Kidney (tissue), 14 donors: Measurements from ENCODE around the gene MRO. TPM values are rescaled to one million over a fixed set of nuclear protein-coding genes. Genes with fewer than 3 reads are reported as not detected.
"Not testable (repeated sequence)": the region's sequence is repeated elsewhere in the genome, so short reads cannot be mapped to it uniquely, and the experiment has no call there.

Source experiments
- DNase-seq, 5 donors: peaks; one replicate each; pipeline ENCODE4 v3.0.0-alpha.2; 2013 to 2020
- FAIRE-seq: peaks from 2 replicates; lab custom pipeline; 2012; peaks lifted over from hg19 to GRCh38; lab: Jason Lieb, UNC
- H3K27ac ChIP-seq, 2 donors: one replicate each; pipeline ENCODE4 v1.7.0; 2013; ENCODE audit warnings: low read depth in 2 of 2, low read length in 2 of 2, inconsistent platforms in 1 of 2
- H3K27me3 ChIP-seq: one replicate; pipeline ENCODE4 v1.7.1; 2013; ENCODE audit warnings: low read length, inconsistent platforms; ENCODE audit not compliant: control insufficient read depth, insufficient read depth
- H3K36me3 ChIP-seq, 3 donors: one replicate each; pipeline versions ENCODE4 v1.7.0 to v1.7.1; 2013; ENCODE audit warnings: low read length in 3 of 3, control low read depth in 1 of 3, inconsistent platforms in 1 of 3; ENCODE audit not compliant: insufficient read depth in 3 of 3, control insufficient read depth in 2 of 3
- H3K4me1 ChIP-seq, 3 donors: one replicate each; pipeline versions ENCODE4 v1.7.0 to v1.7.1; 2013; ENCODE audit warnings: low read length in 3 of 3, inconsistent platforms in 1 of 3, low read depth in 1 of 3; ENCODE audit not compliant: control insufficient read depth in 2 of 3, insufficient read depth in 2 of 3
- H3K4me3 ChIP-seq, 3 donors: one replicate each; pipeline versions ENCODE4 v1.7.0 to v1.8.1; 2013; ENCODE audit warnings: low read length in 3 of 3, control low read depth in 1 of 3, inconsistent platforms in 1 of 3
- H3K9ac ChIP-seq, 3 donors: one replicate each; pipeline versions ENCODE4 v1.7.0 to v1.7.1; 2013; ENCODE audit warnings: low read length in 3 of 3, control low read depth in 1 of 3, inconsistent platforms in 1 of 3
- H3K9me3 ChIP-seq, 3 donors: one replicate each; pipeline versions ENCODE4 v1.7.0 to v1.7.1; 2013; ENCODE audit warnings: low read length in 3 of 3, control low read depth in 1 of 3, inconsistent platforms in 1 of 3; ENCODE audit not compliant: control insufficient read depth in 2 of 3, insufficient read depth in 1 of 3
- CTCF ChIP-seq: IDR thresholded peaks from 3 replicates; pipeline ENCODE4 v1.5.1; 2012; ENCODE audit warnings: mild to moderate bottlenecking, moderate library complexity, borderline replicate concordance; ENCODE audit not compliant: insufficient read depth; ENCODE audit errors: extremely low read depth
- intact Hi-C: fragments of 100-400 bp; cut with DNase I; formaldehyde crosslinking; loops from one replicate; pipeline ENCODE4 v1.11.1; 2022
- polyA plus RNA-seq: library from polyadenylated mRNA; stranded (reverse); fragments of 350-450 nt; fragmentation: Illumina TruSeq; extraction: RNeasy Lipid Tissue Mini Kit (QIAGEN cat#74804); gene quantifications from one replicate; pipeline ENCODE4 v1.2.3, GENCODE V29; 2014; ENCODE audit warnings: low read depth, low replicate concordance; ENCODE audit not compliant: insufficient read depth
- total RNA-seq: library from RNA; stranded (reverse); fragmentation: NEBNext Ultra II Directional; extraction: Animal tissue kit (Norgen Biotek cat#: 25700); gene quantifications from one replicate; pipeline ENCODE4 v1.2.1, GENCODE V29; 2021
- donor health status: control.
- donor health status: control.
- donor health status: control.
- donor health status: control.
- donor health status: control.
- donor health status: DM: yes; HTN: yes; CAD: no.
- donor health status: Normal renal cell carcinoma (clear cell type).

Gene MRO
- total and polyA plus RNA-seq, 2 donors from 2014 or later: 2.9 to 6.9 TPM

GRCh38 chr18:50859793-50860555 lies 40.2 kb upstream of the MRO start:
- Histone ChIP-seq H3K4me3 (no peak overlapping the region), H3K27me3 (no peaks in the 10 kb centered on the region), H3K9me3 (no peaks in the 10 kb centered on the region), H3K4me1 (peaks cover 0 to 6% (median 0%) of the 10 kb centered on the region in 3 donors), H3K36me3 (no peaks in the 10 kb centered on the region), H3K27ac (no peak overlapping the region), H3K9ac (no peak overlapping the region)
- no peak for DNase-seq
- intact Hi-C loops: no loop called here
- no peak for TF ChIP-seq CTCF
- FAIRE-seq: no peak

- intact Hi-C loops: no loop called here
- no peak overlapping the region for H3K4me3 ChIP-seq
- no peak for DNase-seq
- H3K27ac ChIP-seq: no peak overlapping the region
- peaks cover 0 to 7% (median 6%) of the 10 kb centered on the region in 3 donors for H3K4me1 ChIP-seq
- H3K9me3 ChIP-seq: no peaks in the 10 kb centered on the region
- no peak overlapping the region for H3K9ac ChIP-seq
- TF ChIP-seq CTCF: no peak
- H3K27me3 ChIP-seq: no peaks in the 10 kb centered on the region
- no peaks in the 10 kb centered on the region for H3K36me3 ChIP-seq
- FAIRE-seq: no peak
Measured at GRCh38 chr18:50857694-50858093, 37.9 kb upstream of the MRO start.

- intact Hi-C loops, H3K27me3 ChIP-seq, DNase-seq, H3K4me3 ChIP-seq, H3K9ac ChIP-seq, H3K9me3 ChIP-seq, H3K27ac ChIP-seq, H3K36me3 ChIP-seq, H3K4me1 ChIP-seq, FAIRE-seq: not testable (repeated sequence)
Measured at GRCh38 chr18:50857166-50857565, 37.4 kb upstream of the MRO start.

- Histone ChIP-seq H3K9ac (no peak overlapping the region), H3K9me3 (no peaks in the 10 kb centered on the region), H3K4me3 (no peak overlapping the region), H3K27me3 (no peaks in the 10 kb centered on the region), H3K27ac (no peak overlapping the region), H3K4me1 (peaks cover 0 to 7% (median 6%) of the 10 kb centered on the region in 3 donors), H3K36me3 (no peaks in the 10 kb centered on the region)
- no peak for TF ChIP-seq CTCF
- intact Hi-C loops: no loop called here
- FAIRE-seq (no peak), DNase-seq (peak in 3 of 5 donors; percentile 20 to 54 (median 48))
Measured at GRCh38 chr18:50855976-50856757, 36.4 kb upstream of the MRO start.
